Loucy (cell line): Measurements from ENCODE around the gene TRNT1.
A peak's percentile ranks its signal among the peaks of the same experiment; 100 is the strongest.

Experiments
- H2AFZ ChIP-seq: fragments of 200-600 bp; sonication (generic); 2 replicates; pipeline ENCODE4 v1.6.0; 2016; ENCODE audit warnings: antibody characterized with exemption, mild to moderate bottlenecking, low read length, moderate library complexity
- H3F3A ChIP-seq: fragments of 200-600 bp; 2 replicates; pipeline ENCODE4 v1.6.0; 2016; ENCODE audit warnings: antibody characterized with exemption, low read depth, mild to moderate bottlenecking
- H3K27me3 ChIP-seq: fragments of 200-600 bp; sonication (generic); 2 replicates; pipeline ENCODE4 v1.6.1; 2014; ENCODE audit warnings: low read length, mild to moderate bottlenecking; ENCODE audit not compliant: insufficient read depth, poor library complexity, severe bottlenecking
- H3K36me3 ChIP-seq: fragments of 200-600 bp; sonication (generic); 2 replicates; pipeline ENCODE4 v1.6.1; 2016; ENCODE audit warnings: low read length; ENCODE audit not compliant: insufficient read depth
- H3K4me1 ChIP-seq: fragments of 200-600 bp; sonication (generic); 2 replicates; pipeline ENCODE4 v1.5.1; 2014; ENCODE audit warnings: low read length, mild to moderate bottlenecking; ENCODE audit not compliant: insufficient read depth, poor library complexity, severe bottlenecking
- H3K4me2 ChIP-seq: fragments of 200-600 bp; sonication (generic); 2 replicates; pipeline ENCODE4 v1.6.0; 2014; ENCODE audit warnings: antibody characterized with exemption, low read length, low read depth, mild to moderate bottlenecking; ENCODE audit not compliant: poor library complexity, severe bottlenecking
- H3K4me3 ChIP-seq: fragments of 200-600 bp; sonication (generic); 2 replicates; pipeline ENCODE4 v1.5.1; 2014; ENCODE audit warnings: low read length, mild to moderate bottlenecking, mixed read lengths; ENCODE audit not compliant: poor library complexity, severe bottlenecking
- H3K79me2 ChIP-seq: fragments of 200-600 bp; sonication (generic); 2 replicates; pipeline ENCODE4 v1.6.1; 2014; ENCODE audit warnings: low read length; ENCODE audit not compliant: insufficient read depth
- H3K9ac ChIP-seq: fragments of 200-600 bp; sonication (generic); 2 replicates; pipeline ENCODE4 v1.6.0; 2014; ENCODE audit warnings: mild to moderate bottlenecking, low read depth, low read length, moderate library complexity; ENCODE audit not compliant: poor library complexity, severe bottlenecking
- H3K9me2 ChIP-seq: fragments of 200-600 bp; sonication (generic); replicated peaks from 2 replicates; pipeline ENCODE4 v1.6.1; 2016; ENCODE audit warnings: low read depth, low read length, mixed read lengths
- H3K9me3 ChIP-seq: fragments of 200-600 bp; sonication (generic); 2 replicates; pipeline ENCODE4 v1.6.1; 2014; ENCODE audit warnings: mild to moderate bottlenecking, antibody characterized with exemption, low read length, low read depth; ENCODE audit not compliant: insufficient read depth
- H4K20me1 ChIP-seq: fragments of 200-600 bp; sonication (generic); 2 replicates; pipeline ENCODE4 v1.6.0; 2014; ENCODE audit warnings: antibody characterized with exemption, low read length, mild to moderate bottlenecking; ENCODE audit not compliant: insufficient read depth, poor library complexity, severe bottlenecking
- CTCF ChIP-seq: fragments of 200-600 bp; sonication (generic); conservative IDR thresholded peaks from 2 replicates; pipeline ENCODE4 v1.5.1; 2014; ENCODE audit warnings: mild to moderate bottlenecking, antibody characterized with exemption, low read length
- EZH2phosphoT487 ChIP-seq: fragments of 200-600 bp; IDR thresholded peaks from 2 replicates; pipeline ENCODE4 v1.6.1; 2018; ENCODE audit warnings: antibody characterized with exemption, mild to moderate bottlenecking, moderate library complexity, borderline replicate concordance

The TRNT1 gene

GRCh38 chr3:3194861-3195260 is 68.1 kb downstream of the TRNT1 start:
- Histone ChIP-seq H3K36me3 (no peaks in the 10 kb centered on the region), H3K79me2 (no peaks in the 10 kb centered on the region), H4K20me1 (no peaks in the 10 kb centered on the region), H3F3A (peaks cover 6% of the 10 kb centered on the region), H3K9me2 (no peaks in the 10 kb centered on the region), H3K27me3 (no peaks in the 10 kb centered on the region), H3K9ac (no peak overlapping the region), H3K4me1 (peaks cover 54% of the 10 kb centered on the region), H3K4me2 (peak overlapping the region; percentile 43), H2AFZ (peak overlapping the region; percentile 24; the same call in 1 of the 2 replicates), H3K9me3 (no peaks in the 10 kb centered on the region), H3K4me3 (no peak overlapping the region)
- TF ChIP-seq CTCF = no peak
- TF ChIP-seq EZH2phosphoT487 = no peak

GRCh38 chr3:3196148-3196861 is 69.6 kb downstream of the TRNT1 start:
- peaks cover 5% of the 10 kb centered on the region for H3F3A ChIP-seq
- peak; percentile 90 for TF ChIP-seq CTCF
- no peak for TF ChIP-seq EZH2phosphoT487
- H3K9me2 ChIP-seq = no peaks in the 10 kb centered on the region
- H3K4me3 ChIP-seq = no peak overlapping the region
- H3K79me2 ChIP-seq = no peaks in the 10 kb centered on the region
- no peak overlapping the region for H3K4me2 ChIP-seq
- H4K20me1 ChIP-seq = no peaks in the 10 kb centered on the region
- peaks cover 48% of the 10 kb centered on the region for H3K4me1 ChIP-seq
- no peaks in the 10 kb centered on the region for H3K27me3 ChIP-seq
- no peak overlapping the region for H3K9ac ChIP-seq
- H2AFZ ChIP-seq = peak overlapping the region; percentile 62; the same call in 1 of the 2 replicates
- no peaks in the 10 kb centered on the region for H3K36me3 ChIP-seq
- H3K9me3 ChIP-seq = no peaks in the 10 kb centered on the region
